GM23248 (cell line): Measurements from ENCODE around the gene MTFP1.

Source experiments
- EZH2 ChIP-seq: fragments of 200-600 bp; sonication (generic); IDR thresholded peaks from 2 replicates; pipeline ENCODE4 v1.6.1; 2018; ENCODE audit warnings: antibody characterized with exemption, mild to moderate bottlenecking; ENCODE audit not compliant: insufficient read depth, poor library complexity, severe bottlenecking
- EZH2phosphoT487 ChIP-seq: fragments of 200-600 bp; sonication (generic); IDR thresholded peaks from 2 replicates; pipeline ENCODE4 v1.6.1; 2018; ENCODE audit warnings: antibody characterized with exemption, moderate library complexity, mild to moderate bottlenecking, low read depth; ENCODE audit not compliant: insufficient read depth

- TF ChIP-seq EZH2 (no peak), EZH2phosphoT487 (no peak)
These were observed 8.2 kb downstream of the MTFP1 start for GRCh38 chr22:30433773-30434172.
